GM23338 (cell line): Measurements from ENCODE around the gene POMP.

Experiments
- CTCF ChIP-seq, 2 experiments: fragments of 200-600 bp in 1 of 2; sonication (generic) in 1 of 2; conservative IDR thresholded peaks; 2 replicates each; pipeline versions ENCODE4 v1.5.1 to v1.6.1; 2016 to 2017; ENCODE audit warnings: antibody characterized with exemption in 2 of 2, low read depth in 2 of 2, mild to moderate bottlenecking in 2 of 2, moderate library complexity in 1 of 2
- ETS1 ChIP-seq: IDR thresholded peaks from 2 replicates; pipeline ENCODE4 v1.6.1; 2016; ENCODE audit warnings: antibody characterized with exemption
- TF ChIP-seq, protein P1 (sequence below): IDR thresholded peaks from one replicate; pipeline ENCODE4 v1.6.1; 2018; ENCODE audit warnings: antibody characterized with exemption; ENCODE audit not compliant: unreplicated experiment

DNA sequence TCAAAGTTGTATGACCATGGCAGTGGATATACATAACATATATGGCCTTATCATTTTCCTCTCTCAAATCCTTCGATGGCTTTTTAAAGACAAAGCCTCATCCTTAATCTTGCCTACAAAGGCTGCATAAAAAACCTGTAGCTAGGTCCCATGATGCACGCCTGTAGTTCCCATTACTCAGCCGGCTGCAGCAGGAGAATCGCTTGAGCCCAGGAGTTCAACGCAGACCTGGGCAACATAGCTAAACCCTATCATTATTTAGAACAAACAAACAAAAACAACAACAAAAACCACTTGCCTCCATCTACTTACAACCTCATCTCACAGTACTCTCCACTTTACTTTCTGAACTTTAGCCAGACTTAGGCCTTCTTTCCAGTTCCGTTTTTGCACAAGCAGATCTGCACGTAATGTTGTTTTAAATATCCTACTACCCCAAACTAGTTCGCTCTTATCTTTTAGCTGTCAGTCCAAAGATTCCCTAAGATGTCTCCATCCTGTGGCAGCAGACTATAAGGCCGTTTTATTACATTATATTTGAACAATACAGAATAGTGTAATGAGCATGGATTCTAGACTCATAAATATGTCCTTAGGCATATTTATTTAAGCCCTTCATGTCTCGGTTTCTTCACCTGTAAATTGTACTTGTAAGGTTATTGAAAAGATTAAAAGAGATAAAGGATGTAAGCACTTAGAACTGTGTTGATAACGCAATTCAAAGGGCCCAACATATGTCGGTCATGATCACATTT, 969 bp upstream of the POMP start:
- TF ChIP-seq, protein P1, sequence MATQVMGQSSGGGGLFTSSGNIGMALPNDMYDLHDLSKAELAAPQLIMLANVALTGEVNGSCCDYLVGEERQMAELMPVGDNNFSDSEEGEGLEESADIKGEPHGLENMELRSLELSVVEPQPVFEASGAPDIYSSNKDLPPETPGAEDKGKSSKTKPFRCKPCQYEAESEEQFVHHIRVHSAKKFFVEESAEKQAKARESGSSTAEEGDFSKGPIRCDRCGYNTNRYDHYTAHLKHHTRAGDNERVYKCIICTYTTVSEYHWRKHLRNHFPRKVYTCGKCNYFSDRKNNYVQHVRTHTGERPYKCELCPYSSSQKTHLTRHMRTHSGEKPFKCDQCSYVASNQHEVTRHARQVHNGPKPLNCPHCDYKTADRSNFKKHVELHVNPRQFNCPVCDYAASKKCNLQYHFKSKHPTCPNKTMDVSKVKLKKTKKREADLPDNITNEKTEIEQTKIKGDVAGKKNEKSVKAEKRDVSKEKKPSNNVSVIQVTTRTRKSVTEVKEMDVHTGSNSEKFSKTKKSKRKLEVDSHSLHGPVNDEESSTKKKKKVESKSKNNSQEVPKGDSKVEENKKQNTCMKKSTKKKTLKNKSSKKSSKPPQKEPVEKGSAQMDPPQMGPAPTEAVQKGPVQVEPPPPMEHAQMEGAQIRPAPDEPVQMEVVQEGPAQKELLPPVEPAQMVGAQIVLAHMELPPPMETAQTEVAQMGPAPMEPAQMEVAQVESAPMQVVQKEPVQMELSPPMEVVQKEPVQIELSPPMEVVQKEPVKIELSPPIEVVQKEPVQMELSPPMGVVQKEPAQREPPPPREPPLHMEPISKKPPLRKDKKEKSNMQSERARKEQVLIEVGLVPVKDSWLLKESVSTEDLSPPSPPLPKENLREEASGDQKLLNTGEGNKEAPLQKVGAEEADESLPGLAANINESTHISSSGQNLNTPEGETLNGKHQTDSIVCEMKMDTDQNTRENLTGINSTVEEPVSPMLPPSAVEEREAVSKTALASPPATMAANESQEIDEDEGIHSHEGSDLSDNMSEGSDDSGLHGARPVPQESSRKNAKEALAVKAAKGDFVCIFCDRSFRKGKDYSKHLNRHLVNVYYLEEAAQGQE: no peak
- TF ChIP-seq ETS1 (no peak), CTCF (conservative IDR thresholded peaks at IDR 0.05; ENCODE audit: low read depth in 2 of 2) (0 out of 4 replicates have a peak, but pooled peaks of 1 of the 2 experiments have one; percentile 19)
